Smooth muscle cell of the pulmonary artery (primary cell): ENCODE data around the gene AP2B1. TPM values are rescaled to one million over a fixed set of nuclear protein-coding genes. Genes with fewer than 3 reads are reported as not detected.

Source experiments
- total RNA-seq: library from RNA; depleted of rRNA; stranded (reverse); fragments of >200 nt; gene quantifications from 2 replicates; pipeline ENCODE4 v1.2.3, GENCODE V29; 2014

The AP2B1 gene
- total RNA-seq: 116 and 124 TPM in 2 replicates

DNA sequence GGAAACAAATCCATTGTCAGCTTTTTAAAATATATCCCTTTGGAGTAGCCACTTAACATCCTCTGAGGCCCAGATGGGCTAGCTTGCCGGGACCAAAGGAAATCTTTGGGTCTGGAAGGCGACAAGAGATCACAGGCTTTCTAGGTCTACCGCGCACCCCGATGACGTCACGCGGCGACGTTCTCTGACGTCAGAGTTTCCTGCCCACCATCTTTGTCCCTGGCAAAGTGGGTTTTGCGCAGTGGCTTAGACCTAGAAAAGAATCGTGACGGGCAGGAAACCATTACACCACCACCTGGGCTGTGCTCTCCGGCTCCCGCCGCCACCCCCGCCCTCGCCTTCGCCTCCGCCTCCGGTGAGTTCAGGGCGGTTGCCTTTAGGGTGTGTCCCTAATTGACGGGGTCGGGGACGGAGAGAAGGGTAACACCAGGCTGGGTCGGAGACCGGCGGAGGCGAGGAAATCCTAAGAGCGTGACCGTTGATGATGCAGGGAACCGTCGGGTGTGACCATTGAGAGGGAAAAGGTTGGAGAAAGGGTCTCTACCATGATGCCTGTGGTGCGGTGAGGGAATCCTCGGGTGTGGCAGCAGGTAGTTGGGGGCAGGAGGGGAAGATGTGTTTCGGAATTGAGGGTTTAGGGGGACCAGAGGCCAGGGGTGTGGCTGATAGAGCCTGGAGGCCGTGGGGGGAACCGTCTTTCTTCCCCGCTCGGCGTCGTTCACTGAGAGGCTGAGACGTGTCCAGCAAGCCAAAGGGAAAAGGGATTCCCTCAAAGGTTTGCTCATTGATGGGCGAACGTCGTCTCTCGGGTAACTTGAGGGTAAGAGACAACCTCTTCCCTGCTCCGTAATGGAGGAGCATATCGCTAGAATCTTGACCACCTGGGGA, at the start of gene AP2B1:
AP2B1 (plus strand) TSS at position 249 of the 888 bp plus-strand sequence. CDS start 6,709 bp downstream, outside the sequence.

DNA sequence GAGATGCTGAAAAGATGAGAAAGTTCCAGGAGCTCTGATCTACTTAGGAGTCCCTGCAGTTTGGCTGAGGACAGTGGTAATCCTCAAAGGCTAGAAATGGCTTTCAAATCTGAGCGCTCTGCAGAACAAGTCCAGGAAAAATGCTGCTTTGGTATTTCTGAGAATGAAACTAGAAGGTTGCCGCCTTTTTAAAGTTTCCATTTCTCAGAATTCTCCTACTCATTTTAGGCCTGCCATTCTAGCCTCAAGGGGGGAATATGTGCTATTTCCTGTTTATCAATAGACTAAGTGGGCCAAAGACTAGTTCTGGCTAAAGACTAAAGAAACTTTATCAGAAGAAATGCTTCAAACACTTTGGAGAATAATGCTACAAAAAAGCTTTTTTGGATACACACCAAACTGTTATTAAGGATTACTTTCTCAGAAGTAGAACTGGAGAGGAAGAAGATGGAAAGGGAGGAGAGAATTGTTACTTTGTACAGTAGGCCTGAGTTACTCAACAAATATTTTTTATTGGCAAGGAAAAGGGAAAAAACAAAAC, 49.5 kb upstream of the AP2B1 start, which contains the start of gene SLFN12L:
SLFN12L (minus strand) TSS at position 78 of the 541 bp plus-strand sequence. CDS start 15,314 bp downstream, outside the sequence.

GRCh38 chr17:35560703-35561102, 26.4 kb upstream of the AP2B1 start, which contains the start of gene SLFN14:
TSS of gene SLFN14 (minus strand) at chr17:35560819. CDS start at chr17:35558062, 2,757 bp downstream.

DNA sequence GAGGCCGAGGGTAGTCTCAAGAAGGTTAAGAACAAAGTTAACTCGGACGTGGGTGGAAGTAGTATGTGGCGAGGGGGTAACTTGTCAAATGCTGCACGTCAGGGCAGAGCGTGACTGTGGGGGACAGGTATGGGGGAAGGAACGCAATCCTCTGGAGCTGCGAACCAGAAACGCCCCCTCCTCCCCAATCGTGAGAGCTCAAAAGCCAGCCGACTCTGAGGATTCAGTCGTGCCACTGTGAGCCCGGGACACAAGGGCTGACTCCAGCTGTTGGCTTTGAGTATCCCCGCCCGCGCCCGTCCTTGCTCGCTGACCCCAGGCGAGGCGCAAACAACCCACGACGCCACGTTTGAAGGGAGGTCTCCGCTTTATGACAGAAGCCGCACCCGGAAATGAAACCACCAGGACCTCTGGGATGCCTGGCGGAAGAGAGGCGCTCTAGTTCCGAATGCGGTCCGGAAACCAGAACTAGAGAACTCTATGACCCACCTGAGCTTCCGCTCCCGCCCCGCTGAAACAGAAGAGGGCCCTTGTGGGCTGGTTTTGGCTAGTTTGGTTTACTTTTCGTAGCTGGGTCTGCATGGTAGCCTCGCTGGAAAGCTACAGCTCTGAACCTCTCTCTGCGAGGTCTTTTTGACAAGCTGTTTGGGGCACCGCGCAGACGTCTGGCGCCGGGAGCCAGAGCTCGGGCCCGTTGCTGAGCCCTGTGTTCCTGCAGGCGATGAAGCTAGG, 8.8 kb upstream of the AP2B1 start, which contains the start of gene PEX12:
PEX12 (minus strand) TSS at position 375 of the 732 bp plus-strand sequence. CDS start 550 bp downstream, outside the sequence.

DNA sequence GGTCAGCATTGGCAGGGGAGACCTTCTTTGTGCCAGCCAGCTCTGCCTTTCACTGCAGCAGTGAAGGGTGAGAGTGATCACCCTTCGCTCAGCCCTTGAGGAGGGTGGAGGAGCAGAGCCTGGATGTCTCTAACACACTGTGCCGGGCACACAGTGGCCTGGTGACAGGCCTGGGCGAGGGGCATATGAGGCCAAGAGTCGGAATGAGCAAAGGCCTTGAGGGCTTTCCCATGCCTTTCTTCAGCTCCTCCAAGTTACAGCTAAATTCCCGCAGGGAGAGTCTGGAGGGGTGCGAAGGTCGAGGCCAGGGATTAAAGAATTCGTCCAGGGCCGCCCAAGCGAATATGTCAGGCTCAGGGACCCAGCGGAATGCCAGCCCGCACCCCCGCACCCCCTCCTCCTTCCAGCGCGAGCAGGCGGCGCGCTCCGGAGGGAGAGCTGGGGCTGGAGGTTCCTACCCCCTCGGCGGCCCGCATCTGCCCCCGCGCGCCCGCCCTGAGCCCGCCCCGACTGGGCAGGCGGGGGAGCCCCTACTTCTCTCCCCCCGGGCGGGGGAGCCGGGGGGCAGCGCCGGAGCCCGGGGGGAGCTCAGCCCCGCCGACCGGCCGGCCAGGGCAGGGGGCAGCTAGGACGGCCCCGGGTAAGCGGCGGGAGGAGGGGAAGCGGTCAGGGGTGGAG, 144.3 kb downstream of the AP2B1 start, which contains the start of gene RASL10B:
RASL10B (plus strand) TSS at position 401 of the 678 bp plus-strand sequence. CDS start 3,546 bp downstream, outside the sequence.

DNA sequence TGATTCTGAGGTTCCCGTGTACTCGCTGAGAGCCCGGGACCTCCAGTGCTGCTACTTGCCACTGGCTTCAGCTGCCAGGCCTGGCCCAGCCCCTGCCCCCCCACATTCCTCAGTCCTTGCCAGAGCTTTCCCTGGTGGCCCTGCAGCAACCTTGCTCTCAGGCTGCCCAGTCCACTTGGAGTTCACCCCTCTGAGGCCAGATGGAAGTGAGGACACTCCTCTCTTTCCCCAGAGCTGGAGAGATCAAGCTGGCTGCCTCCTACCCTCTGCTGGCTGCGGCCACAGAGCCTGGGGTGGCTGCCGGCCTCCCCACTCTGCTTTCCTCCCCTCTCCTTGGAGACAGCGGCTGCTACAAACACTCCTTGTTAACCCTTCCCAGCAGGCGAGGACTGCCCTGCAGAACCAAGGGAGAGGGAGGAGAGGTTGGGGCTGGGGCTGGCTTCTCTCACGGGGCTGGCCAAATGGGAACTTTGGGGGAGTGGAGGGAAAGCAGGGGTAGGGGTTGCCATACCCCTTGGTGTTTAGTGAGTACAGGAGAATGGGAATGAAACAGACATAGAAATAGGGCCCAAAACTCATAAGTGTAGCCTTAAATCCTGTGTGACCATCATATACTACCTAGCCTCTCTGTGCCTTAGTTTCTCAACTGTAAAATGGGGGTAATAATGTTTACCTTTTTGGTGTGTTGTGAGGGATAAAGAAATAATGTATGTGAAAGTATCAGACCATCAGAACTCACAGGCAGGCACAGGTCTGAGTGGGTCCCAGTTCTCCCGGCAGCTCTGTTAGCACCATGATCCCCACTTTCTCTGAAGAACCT, 166.0 kb downstream of the AP2B1 start, which contains the start of gene GAS2L2:
GAS2L2 (minus strand) TSS at position 295 of the 820 bp plus-strand sequence. CDS start 389 bp downstream, outside the sequence.

DNA sequence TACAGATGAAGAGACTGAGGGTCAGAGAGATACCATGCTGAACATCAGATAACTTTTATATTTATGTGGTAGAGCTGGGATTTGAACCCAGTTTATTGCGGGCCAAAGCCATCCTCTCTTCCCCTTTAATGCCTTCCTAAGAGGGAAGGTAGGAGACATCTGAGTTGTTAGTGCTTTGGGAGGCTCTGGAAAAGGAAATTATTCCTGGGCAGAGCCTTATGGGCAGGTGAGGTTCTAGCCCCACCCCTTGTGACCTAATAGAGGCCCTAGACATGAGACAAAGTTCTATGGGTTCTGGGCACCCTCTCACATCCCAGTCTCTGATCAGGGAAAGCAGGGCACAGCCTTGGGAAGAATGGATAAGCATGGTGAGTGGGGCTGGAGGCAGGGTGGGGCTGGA, 173.5 kb downstream of the AP2B1 start, which contains the start of gene C17orf50:
C17orf50 (plus strand) TSS at position 301 of the 400 bp plus-strand sequence; CDS start at position 356, 55 bp downstream.

Other genes starting within 250 kb of the AP2B1 start
- gene SLFN11, start 213.7 kb upstream of the AP2B1 start, total RNA-seq: 46.2 and 113 TPM in 2 replicates
- gene SLFN12, start 154.8 kb upstream of the AP2B1 start, total RNA-seq: 17.0 and 35.8 TPM in 2 replicates
- 1.9 and 4.0 TPM in 2 replicates for gene SLFN13, start 138.6 kb upstream of the AP2B1 start, total RNA-seq
- gene SLFN12L, start 49.6 kb upstream of the AP2B1 start, total RNA-seq: 0.07 TPM in 1 of 2 replicates, not detected in the other
- not detected in 2 replicates for gene SLFN14, start 26.5 kb upstream of the AP2B1 start, total RNA-seq
- gene PEX12, start 8.8 kb upstream of the AP2B1 start, total RNA-seq: 5.0 and 5.8 TPM in 2 replicates
- gene RASL10B, start 144.3 kb downstream of the AP2B1 start, total RNA-seq: 2.0 and 3.0 TPM in 2 replicates
- 0.07 and 0.10 TPM in 2 replicates for gene GAS2L2, start 165.9 kb downstream of the AP2B1 start, total RNA-seq
- not detected in 2 replicates for gene C17orf50, start 173.6 kb downstream of the AP2B1 start, total RNA-seq
- gene MMP28, start 208.3 kb downstream of the AP2B1 start, total RNA-seq: 0.65 and 1.8 TPM in 2 replicates
- gene TAF15, start 222.2 kb downstream of the AP2B1 start, total RNA-seq: 109 and 127 TPM in 2 replicates